ENCODE results near the gene KCNK18. TPM values are rescaled to one million over a fixed set of nuclear protein-coding genes. Genes with fewer than 3 reads are reported as not detected.

Gene KCNK18
- total RNA-seq, 1 experiment from 2014 or later = not detected

DNA sequence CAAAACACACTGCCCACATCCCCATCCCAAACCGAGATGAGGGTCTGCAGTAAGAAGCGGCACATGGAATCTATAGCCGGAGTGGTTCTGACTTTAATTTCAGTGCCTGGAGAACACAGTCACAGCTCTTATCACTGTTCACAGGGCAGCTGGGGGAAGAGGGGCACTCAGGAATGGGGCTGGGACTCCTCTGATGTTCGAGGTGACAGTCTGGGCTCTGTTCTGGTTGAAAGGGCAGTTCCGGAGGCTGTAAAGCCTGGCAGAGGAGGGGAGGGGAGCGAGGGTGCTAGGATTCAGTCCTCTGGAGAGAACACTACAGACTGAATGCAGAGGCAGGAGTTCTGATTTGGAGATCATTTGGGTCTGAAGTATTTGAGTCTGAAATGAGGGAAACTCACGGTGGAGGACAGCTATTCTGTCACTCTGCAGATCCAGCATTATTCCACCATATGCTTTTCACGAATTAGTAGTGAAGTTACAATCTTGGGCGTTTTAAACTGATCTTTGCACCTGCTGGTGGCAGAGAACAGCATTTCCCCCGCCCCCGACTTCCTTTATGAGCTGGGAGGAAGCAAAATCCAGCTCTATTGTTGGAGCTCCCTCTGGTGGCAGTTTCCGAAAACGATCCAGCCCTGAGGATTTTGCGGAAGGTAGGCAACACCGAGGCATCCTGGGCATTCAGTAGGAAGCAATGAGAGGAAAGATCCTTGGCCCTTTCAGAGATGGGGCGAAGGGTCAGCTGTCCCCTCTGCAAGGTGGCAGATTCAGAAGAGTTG lies 22.7 kb upstream of the KCNK18 start:
- Histone ChIP-seq H4K91ac (ENCODE audit: insufficient read length, low read depth, low read length) (no peak overlapping the region), H3K27me3 (ENCODE audit: insufficient read depth, low read length) (peaks cover 45% of the 10 kb centered on the region), H2BK15ac (ENCODE audit: low read depth, low read length) (no peak overlapping the region), H2BK5ac (ENCODE audit: insufficient read length, low read length) (no peak overlapping the region), H4K8ac (replicated peaks; ENCODE audit: insufficient read length, low read depth, low read length) (no peak overlapping the region), H3K4me2 (ENCODE audit: insufficient read depth, insufficient read length, low read length) (peak overlapping the region; percentile 67), H3K4me1 (ENCODE audit: insufficient read depth, low read length) (no peaks in the 10 kb centered on the region), H2AK5ac (ENCODE audit: insufficient read length, low read length) (no peak overlapping the region), H3K9ac (ENCODE audit: extremely low read depth, insufficient read length, low read length) (no peak overlapping the region), H3K27ac (ENCODE audit: insufficient read length, low read depth, low read length) (no peak overlapping the region), H2AFZ (ENCODE audit: low read length) (no peak overlapping the region), H3K18ac (ENCODE audit: insufficient read length, low read depth, low read length) (no peak overlapping the region), H3T11ph (ENCODE audit: low read length) (no peak overlapping the region), H3K79me1 (ENCODE audit: insufficient read depth, low read depth, low read length, poor library complexity, severe bottlenecking) (no peaks in the 10 kb centered on the region), H3K4ac (ENCODE audit: low read depth, low read length) (no peak overlapping the region), H3K79me2 (ENCODE audit: insufficient read depth, low read length) (no peaks in the 10 kb centered on the region), H3K56ac (ENCODE audit: insufficient read length, low read depth, low read length) (no peak overlapping the region), H3K23me2 (ENCODE audit: insufficient read length, low read depth, low read length, poor library complexity, severe bottlenecking) (peaks cover 10% of the 10 kb centered on the region), H4K5ac (ENCODE audit: insufficient read length, low read depth, low read length) (no peak overlapping the region), H4K20me1 (ENCODE audit: control insufficient read depth, insufficient read depth, insufficient read length) (no peaks in the 10 kb centered on the region), H3K14ac (ENCODE audit: insufficient read depth, low read length) (no peak overlapping the region), H3K9me3 (ENCODE audit: control insufficient read depth, low read depth, low read length) (no peaks in the 10 kb centered on the region), H2BK20ac (ENCODE audit: low read depth, low read length, poor library complexity, severe bottlenecking) (no peak overlapping the region), H2BK120ac (ENCODE audit: low read depth, low read length, poor library complexity, severe bottlenecking) (no peak overlapping the region), H2BK12ac (ENCODE audit: insufficient read length, low read depth, low read length) (no peak overlapping the region), H3K23ac (ENCODE audit: insufficient read length, low read depth, low read length) (no peak overlapping the region)
- Mint-ChIP-seq H3K4me3 (peak overlapping the region; percentile 74 to 84), H3K36me3 (ENCODE audit: insufficient read depth in 1 of 3, low read depth in 3 of 3) (no peaks in the 10 kb centered on the region), H3K9me3 (no peaks in the 10 kb centered on the region; a peak in 1 of 5 replicates), H3K27me3 (ENCODE audit: low read depth) (peaks cover 95% of the 10 kb centered on the region), H3K27ac (no peak overlapping the region), H3K4me1 (peaks cover 22 to 26% of the 10 kb centered on the region in 2 experiments)
- no CpG with 5 or more reads among the region's 16 CpGs for WGBS (ENCODE audit: extremely low coverage, insufficient read length, low lambda C conversion rate)
- TF ChIP-seq, protein P1, sequence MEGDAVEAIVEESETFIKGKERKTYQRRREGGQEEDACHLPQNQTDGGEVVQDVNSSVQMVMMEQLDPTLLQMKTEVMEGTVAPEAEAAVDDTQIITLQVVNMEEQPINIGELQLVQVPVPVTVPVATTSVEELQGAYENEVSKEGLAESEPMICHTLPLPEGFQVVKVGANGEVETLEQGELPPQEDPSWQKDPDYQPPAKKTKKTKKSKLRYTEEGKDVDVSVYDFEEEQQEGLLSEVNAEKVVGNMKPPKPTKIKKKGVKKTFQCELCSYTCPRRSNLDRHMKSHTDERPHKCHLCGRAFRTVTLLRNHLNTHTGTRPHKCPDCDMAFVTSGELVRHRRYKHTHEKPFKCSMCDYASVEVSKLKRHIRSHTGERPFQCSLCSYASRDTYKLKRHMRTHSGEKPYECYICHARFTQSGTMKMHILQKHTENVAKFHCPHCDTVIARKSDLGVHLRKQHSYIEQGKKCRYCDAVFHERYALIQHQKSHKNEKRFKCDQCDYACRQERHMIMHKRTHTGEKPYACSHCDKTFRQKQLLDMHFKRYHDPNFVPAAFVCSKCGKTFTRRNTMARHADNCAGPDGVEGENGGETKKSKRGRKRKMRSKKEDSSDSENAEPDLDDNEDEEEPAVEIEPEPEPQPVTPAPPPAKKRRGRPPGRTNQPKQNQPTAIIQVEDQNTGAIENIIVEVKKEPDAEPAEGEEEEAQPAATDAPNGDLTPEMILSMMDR (conservative IDR thresholded peaks at IDR 0.05) = peak; percentile 89
- peak; percentile 89 for DNase-seq

Measured in H9 (cell line).